T-helper 2 cell treated with Interferon-gamma antibody and Interleukin-4, amounts not matched to agents 100 ng/mL and 5 ng/mL, for 36 hours (primary cell): ENCODE results near the gene HTR3E. TPM values are rescaled to one million over a fixed set of nuclear protein-coding genes. Genes with fewer than 3 reads are reported as not detected.
"Not testable (repeated sequence)": the region's sequence is repeated elsewhere in the genome, so short reads cannot be mapped to it uniquely, and the experiment has no call there.

Source experiments
- intact Hi-C: fragments of 100-400 bp; cut with micrococcal nuclease; formaldehyde crosslinking; loops from one replicate; pipeline ENCODE4 v1.15.1; 2023
- total RNA-seq: library from RNA; stranded (reverse); gene quantifications from 2 replicates; pipeline ENCODE4 v1.2.3, GENCODE V29; 2022

HTR3E gene
- total RNA-seq, 1 donor from 2014 or later, result not detected

GRCh38 chr3:184110316-184110725 lies 13.5 kb downstream of the HTR3E start:
- intact Hi-C loops, result no loop called here

DNA sequence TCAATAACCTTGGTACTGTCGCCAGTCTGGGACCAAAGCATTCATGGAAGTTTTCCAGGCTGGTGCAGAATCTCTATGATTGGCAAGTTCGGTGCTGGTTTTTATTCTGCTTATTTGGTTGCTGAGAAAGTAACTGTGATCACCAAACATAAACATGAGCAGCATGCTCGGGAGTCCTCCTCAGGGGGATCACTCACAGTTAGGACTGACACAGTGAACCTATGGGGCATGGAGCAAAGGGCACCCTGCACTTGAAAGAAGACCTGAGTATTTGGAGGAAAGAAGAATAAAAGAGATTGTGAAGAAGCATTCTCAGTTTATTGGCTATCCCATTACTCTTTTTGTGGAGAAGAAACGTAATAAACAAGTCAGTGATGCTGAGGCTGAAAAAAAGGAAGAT lies 19.2 kb downstream of the HTR3E start:
- intact Hi-C loops, result no loop called here

- intact Hi-C loops, result no loop called here
These were observed 20.8 kb downstream of the HTR3E start for GRCh38 chr3:184117636-184118035.

- intact Hi-C loops, result not testable (repeated sequence)
These were observed 24.2 kb downstream of the HTR3E start for GRCh38 chr3:184121031-184121430.

- intact Hi-C loops, result no loop called here
These were observed 29.1 kb downstream of the HTR3E start for GRCh38 chr3:184126006-184126405.

DNA sequence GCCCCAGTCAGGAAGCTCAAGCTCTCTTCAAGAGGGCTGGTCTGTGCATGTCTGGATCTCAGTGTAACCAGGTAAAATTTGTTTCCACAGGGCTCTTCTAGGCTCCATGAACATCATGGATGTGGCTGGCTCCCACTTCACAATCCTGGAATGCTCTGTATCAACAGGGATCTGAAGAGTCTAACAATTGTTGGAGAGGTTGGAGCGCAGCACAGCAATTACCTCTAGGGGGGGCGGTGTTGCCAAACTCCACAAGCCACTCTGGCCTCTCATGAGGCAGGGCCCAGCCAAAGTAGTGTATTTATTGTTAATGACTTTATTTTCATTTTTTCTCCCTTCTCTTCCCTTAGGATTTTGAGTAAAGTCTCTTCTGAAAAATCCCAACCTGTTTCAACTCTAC lies 32.1 kb downstream of the HTR3E start:
- intact Hi-C loops, result no loop called here

- intact Hi-C loops, result loop anchor here (5.0 kb wide), 1 partner anchor 236 kb away; no protein-coding TSS in a partner anchor
These were observed 36.1 kb downstream of the HTR3E start for GRCh38 chr3:184132945-184133344.

DNA sequence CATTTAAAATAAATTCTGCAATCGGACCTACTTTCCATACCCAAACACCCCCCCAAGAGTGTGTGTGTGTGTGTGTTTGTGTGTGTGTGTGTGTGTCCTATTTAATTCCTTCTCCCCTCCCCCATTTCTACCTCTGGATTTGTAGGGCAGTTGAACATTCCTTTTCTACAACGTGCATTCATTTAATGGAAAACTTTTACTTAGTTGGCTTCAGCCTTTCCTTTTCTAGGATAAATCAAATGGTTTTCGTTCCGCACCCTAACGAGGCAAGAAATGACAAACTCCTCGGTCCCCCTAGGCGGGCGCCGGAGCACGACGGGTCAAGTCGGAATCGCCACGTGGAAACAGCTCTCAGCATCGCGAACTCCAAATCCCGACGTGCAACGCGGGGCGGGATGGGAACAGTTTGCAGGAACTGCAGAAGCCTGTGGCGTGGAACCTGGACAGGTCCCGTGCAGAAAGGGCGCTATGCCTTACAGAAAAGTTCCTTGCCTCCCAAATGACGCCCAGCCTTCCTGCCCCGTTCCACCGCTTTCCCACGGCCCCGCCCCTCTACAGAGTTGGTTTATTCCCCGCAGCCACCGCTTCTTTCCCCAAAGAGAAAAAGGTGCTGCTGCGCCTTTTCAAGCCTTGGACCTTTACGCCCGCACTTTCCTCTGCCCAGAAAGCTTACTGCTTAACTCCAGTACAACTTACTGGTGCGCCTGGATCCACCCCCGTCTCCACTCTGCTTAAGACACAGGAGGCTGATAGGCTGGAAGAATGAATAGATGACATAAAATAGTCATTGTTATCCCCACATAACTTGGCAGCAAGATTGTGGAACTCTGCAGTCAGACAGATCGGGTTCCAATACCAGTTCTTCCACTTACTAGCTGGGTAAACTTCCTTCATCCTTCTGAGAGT lies 37.2 kb downstream of the HTR3E start:
- intact Hi-C loops, result loop anchor here (5.0 kb wide), 1 partner anchor 237 kb away; no protein-coding TSS in a partner anchor

GRCh38 chr3:184134746-184135148 lies 37.9 kb downstream of the HTR3E start:
- intact Hi-C loops, result loop anchor here (1.0 to 5.0 kb wide), 7 partner anchors 21 to 237 kb away; partner anchors contain the start of genes ABCC5, ABCF3, AP2M1 and DVL3

DNA sequence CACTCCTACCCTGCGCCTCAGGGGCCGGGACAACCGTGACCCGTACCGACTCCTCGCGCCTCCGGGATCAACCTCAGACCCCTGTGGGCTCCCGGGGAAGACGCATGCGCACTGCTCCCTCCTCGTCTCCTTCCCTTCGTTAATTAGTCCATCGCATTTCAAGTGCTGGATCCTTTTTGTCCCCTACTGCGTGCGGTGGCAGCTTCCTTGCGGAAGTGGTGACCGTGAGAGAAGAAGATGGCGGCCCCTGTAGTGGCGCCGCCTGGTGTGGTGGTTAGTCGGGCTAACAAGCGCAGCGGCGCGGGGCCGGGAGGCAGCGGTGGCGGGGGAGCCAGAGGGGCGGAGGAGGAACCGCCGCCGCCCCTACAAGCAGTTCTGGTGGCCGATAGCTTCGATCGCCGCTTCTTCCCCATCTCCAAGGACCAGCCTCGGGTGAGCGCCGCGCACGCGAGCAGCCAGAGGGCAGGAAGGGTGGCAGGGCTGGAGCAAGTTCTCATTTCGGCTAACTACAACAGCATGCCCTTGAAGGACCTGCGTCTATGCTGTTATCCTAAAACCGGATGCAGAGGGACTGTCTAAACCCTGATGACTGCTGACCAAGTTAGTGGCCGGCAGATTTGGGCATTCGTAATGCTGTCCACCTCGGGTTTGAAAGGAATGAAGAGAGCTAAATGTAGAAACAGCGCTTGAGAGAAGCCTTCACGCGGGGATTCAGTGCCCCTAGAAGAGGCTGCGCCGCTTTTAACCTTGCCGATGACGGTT lies 38.5 kb downstream of the HTR3E start, which contains the start of gene EIF2B5:
TSS of gene EIF2B5 (plus strand) at position 210 of the 762 bp plus-strand sequence. CDS start at position 238, 28 bp downstream.
- intact Hi-C loops, result loop anchor here (1.0 kb wide), 6 partner anchors 20 to 164 kb away; partner anchors contain the start of genes ABCC5, ABCF3, AP2M1 and DVL3

GRCh38 chr3:184135911-184136260 lies 39.0 kb downstream of the HTR3E start:
- intact Hi-C loops, result loop anchor here (1.0 kb wide), 6 partner anchors 19 to 163 kb away; partner anchors contain the start of genes ABCC5, ABCF3, AP2M1 and DVL3

- intact Hi-C loops, result no loop called here
These were observed 43.6 kb downstream of the HTR3E start for GRCh38 chr3:184140436-184140835.

GRCh38 chr3:184142199-184142598 lies 45.3 kb downstream of the HTR3E start:
- intact Hi-C loops, result no loop called here

DNA sequence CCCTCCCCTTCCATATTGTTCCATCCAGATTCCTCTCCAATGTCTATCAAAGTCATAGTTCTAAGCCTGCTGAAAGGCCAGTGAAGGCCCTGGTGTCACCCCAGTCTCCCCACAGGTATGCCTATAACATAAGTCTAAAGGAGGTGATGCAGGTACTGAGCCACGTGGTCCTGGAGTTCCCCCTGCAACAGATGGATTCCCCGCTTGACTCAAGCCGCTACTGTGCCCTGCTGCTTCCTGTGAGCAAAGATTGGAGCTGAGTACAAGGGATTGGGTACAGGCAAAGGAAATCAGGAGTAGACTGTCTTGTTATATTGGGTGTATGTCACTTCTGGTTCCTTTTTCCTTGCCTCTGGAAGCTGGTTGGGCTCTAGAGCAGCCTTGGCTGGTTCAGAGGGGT lies 46.5 kb downstream of the HTR3E start:
- intact Hi-C loops, result no loop called here

GRCh38 chr3:184144505-184144904 lies 47.6 kb downstream of the HTR3E start:
- intact Hi-C loops, result no loop called here

DNA sequence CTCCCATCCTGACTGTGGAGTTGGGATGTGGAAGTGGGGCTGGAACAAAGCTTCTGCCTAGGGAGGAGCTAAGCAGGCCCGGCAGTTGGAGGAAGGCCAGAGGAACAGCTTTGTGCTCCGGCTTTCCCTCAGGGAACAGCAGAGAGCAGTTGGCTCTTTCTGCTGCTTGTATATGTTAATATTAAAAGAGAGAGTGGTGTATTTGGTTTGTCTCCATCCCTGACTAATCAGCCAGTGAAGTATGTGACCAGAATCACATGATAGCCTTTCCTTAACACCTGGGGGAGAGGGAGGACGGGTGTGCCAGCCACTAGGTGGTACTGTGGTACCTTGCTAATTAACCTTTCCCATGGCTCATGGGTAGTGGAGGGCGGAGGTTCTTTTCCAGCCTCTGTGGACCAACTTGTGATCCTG lies 48.3 kb downstream of the HTR3E start:
- intact Hi-C loops, result no loop called here

DNA sequence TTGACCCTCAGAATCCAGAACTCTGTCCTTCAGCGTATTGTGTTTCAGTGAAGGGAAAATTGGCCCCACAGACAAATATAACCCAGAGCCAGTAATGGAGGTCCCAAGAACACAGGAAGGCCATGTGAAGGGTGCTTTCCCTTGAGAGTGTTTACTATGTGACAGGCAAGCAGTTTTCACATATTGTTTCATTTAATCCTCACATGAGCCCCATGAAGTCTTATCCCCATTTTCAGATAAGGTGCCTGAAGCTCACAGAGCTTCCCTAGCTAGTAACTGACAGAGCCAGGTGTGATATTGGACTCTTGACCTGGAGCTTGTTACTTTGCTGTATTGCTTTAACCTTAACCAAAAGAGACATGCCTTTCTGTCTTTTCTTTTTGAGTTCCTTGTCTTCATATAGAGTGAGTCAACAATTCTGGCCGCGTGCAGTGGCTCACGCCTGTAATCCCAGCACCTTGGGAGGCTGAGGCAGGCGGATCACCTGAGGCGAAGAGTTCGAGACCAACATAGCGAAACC lies 48.9 kb downstream of the HTR3E start:
- intact Hi-C loops, result no loop called here

GRCh38 chr3:184148076-184148475 lies 51.2 kb downstream of the HTR3E start:
- intact Hi-C loops, result no loop called here

- intact Hi-C loops, result no loop called here
These were observed 52.3 kb downstream of the HTR3E start for GRCh38 chr3:184149123-184149522.

- intact Hi-C loops, result not testable (repeated sequence)
These were observed 52.9 kb downstream of the HTR3E start for GRCh38 chr3:184149770-184150169.

GRCh38 chr3:184154885-184155643 lies 58.2 kb downstream of the HTR3E start, which contains the start of gene DVL3:
DVL3 (plus strand) TSS chr3:184155377; CDS start chr3:184155636, 259 bp downstream.
- intact Hi-C loops, result loop anchor here (1.0 kb wide), 2 partner anchors 19 to 20 kb away; partner anchors contain the start of genes AP2M1 and EIF2B5
